Astrocyte of the cerebellum (primary cell): Measurements from ENCODE around the gene ISOC2.

Experiments used
- DNase-seq: peaks from one replicate; pipeline ENCODE4 v3.0.0-alpha.2; 2011; ENCODE audit warnings: low read depth
- H3K4me3 ChIP-seq: 2 replicates; pipeline ENCODE4 v1.5.1; 2011; ENCODE audit warnings: mild to moderate bottlenecking, low read depth, low read length, moderate library complexity
- in situ Hi-C: cut with HindIII; loops from 2 replicates; pipeline ENCODE4 v1.10.0; 2017; ENCODE audit warnings: low sequenced_read_pairs
- TF ChIP-seq, protein P1 (sequence below): IDR thresholded peaks from 2 replicates; pipeline ENCODE4 v1.5.1; 2012; ENCODE audit warnings: low read length, low read depth, moderate library complexity, mild to moderate bottlenecking; ENCODE audit errors: missing control alignments

The ISOC2 gene

DNA sequence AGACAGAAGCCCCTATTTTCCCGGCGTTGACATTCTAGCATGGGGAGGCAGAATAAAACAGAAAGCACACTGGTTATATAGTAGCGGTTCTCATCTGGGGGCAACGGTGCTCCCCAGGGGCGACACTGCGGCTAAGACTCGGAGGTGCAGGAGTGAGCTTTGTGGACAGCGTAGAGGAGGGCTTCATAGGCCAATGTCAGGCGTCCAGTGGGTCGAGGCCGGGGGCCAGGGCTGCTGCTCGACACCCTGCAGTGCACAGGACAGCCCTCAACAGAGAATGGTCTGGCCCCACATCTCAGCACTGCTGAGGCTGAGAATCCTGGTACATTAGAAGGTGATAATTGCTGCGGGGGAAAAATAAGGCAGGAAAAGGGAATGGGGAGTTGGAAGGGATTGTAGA is 16.5 kb upstream of the ISOC2 start:
- TF ChIP-seq, protein P1, sequence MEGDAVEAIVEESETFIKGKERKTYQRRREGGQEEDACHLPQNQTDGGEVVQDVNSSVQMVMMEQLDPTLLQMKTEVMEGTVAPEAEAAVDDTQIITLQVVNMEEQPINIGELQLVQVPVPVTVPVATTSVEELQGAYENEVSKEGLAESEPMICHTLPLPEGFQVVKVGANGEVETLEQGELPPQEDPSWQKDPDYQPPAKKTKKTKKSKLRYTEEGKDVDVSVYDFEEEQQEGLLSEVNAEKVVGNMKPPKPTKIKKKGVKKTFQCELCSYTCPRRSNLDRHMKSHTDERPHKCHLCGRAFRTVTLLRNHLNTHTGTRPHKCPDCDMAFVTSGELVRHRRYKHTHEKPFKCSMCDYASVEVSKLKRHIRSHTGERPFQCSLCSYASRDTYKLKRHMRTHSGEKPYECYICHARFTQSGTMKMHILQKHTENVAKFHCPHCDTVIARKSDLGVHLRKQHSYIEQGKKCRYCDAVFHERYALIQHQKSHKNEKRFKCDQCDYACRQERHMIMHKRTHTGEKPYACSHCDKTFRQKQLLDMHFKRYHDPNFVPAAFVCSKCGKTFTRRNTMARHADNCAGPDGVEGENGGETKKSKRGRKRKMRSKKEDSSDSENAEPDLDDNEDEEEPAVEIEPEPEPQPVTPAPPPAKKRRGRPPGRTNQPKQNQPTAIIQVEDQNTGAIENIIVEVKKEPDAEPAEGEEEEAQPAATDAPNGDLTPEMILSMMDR = no peak
- DNase-seq = no peak
- in situ Hi-C loops = no loop called here
- peak overlapping the region; percentile 48 for H3K4me3 ChIP-seq

- in situ Hi-C loops = no loop called here
- TF ChIP-seq, protein P1 = no peak
- DNase-seq = peak; percentile 94
- H3K4me3 ChIP-seq = peak within 1 kb of the TSS; percentile 48
Measured at GRCh38 chr19:55476100-55476775, 14.8 kb upstream of the ISOC2 start, which contains the start of gene ZNF628. Gene ZNF628 (plus strand): TSS chr19:55476617. CDS start chr19:55479911, 3,294 bp downstream.

DNA sequence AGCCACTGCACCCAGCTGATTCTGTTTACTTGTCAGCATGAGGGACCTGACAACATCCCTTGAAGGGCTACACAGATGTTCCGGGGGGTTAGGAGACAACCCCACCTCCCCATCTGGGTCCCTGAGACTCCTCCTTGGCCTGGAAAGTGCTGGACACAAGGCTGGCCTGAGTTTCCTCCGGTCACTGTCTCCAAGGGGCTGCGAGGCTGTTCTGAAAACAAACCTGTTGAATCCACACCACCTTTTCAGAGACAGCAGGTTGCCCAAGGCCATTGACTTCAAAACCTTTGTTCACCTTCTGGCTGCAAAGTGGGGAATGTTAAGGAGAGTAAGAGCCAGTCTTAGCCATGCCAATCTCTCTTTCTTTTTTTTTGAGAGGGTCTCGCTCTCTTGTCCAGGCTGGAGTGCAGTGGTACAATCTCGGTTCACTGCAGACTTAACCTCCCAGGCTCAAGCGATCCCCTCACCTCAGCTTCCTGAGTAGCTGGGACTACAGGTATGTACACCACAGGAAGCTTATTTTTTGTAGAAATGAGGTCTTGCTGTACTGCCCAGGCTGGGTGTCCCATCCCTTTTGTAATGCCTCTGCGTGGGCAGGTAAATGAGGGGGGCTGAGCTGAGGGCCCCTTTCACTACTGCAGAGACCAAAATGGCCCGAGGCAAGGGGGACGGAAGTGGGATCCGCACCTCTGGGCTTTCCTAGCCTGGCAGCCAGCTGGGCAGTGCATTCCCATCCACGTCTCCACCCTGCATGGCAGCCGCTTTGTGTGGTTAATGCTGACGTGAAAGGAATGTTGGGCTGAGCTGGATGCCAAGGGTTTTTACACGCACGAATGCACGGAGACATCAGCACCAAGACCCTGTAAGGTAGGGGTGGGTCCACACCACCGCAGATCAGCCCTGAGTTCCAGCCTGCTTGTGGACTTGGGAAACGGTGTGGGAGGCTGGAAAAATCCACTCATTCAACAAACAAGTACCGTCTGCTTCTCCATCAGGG is 13.1 kb upstream of the ISOC2 start:
- H3K4me3 ChIP-seq = no peak overlapping the region
- in situ Hi-C loops = no loop called here
- TF ChIP-seq, protein P1 = no peak
- DNase-seq = peak; percentile 75

- in situ Hi-C loops = no loop called here
- no peak overlapping the region for H3K4me3 ChIP-seq
- TF ChIP-seq, protein P1 = no peak
- no peak for DNase-seq
Measured at GRCh38 chr19:55473225-55474012, 12.0 kb upstream of the ISOC2 start.

- H3K4me3 ChIP-seq = no peak overlapping the region
- TF ChIP-seq, protein P1 = no peak
- in situ Hi-C loops = no loop called here
- no peak for DNase-seq
Measured at GRCh38 chr19:55472463-55472862, 11.0 kb upstream of the ISOC2 start.

DNA sequence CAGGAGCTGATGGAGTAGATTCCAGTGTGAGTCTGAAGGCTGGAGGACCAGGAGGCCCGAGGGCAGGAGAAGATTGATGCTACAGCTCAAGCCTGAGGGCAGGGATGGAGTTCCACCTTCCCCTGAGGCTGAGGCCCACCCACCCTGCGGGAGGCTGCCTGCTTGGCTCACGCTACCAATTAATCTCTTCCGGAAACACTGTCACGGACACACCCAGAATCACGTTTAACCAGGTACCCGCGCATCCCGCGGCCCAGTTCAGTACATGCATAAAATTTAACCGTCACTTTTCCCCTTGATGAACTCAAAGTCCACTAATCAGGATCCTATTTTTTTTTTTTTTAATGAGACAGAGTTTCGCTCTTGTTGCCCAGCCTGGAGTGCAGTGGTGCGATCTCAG is 9.8 kb upstream of the ISOC2 start:
- TF ChIP-seq, protein P1 = no peak
- no peak overlapping the region for H3K4me3 ChIP-seq
- DNase-seq = no peak
- in situ Hi-C loops = no loop called here
